Measurements from ENCODE around the gene ZNF469.

ZNF469 gene

GRCh38 chr16:88382491-88383400 is at the start of gene ZNF469:
Gene ZNF469 (plus strand): TSS chr16:88382959. CDS start chr16:88427471, 44,512 bp downstream.
- no peaks in the 10 kb centered on the region for H3K9me3 ChIP-seq (ENCODE audit: insufficient read depth, low read depth, low read length)
- H3K36me3 ChIP-seq (ENCODE audit: insufficient read depth, low read depth, low read length): no peaks in the 10 kb centered on the region
- peaks cover 14% of the 10 kb centered on the region; the same call in 1 of the 2 replicates for H3K4me1 ChIP-seq (ENCODE audit: insufficient read depth, low read length)
- H3K27me3 ChIP-seq (ENCODE audit: insufficient read depth, low read length): peaks cover 55% of the 10 kb centered on the region
- no peak within 1 kb of the TSS for H3K27ac ChIP-seq (ENCODE audit: low read length)
- H3K4me3 ChIP-seq (ENCODE audit: low read length): peak within 1 kb of the TSS; percentile 54; the same call in 1 of the 2 replicates
- no peak within 1 kb of the TSS for H3K9ac ChIP-seq (ENCODE audit: low read depth, low read length)

- Histone ChIP-seq H3K4me1 (ENCODE audit: insufficient read depth, low read length) (no peaks in the 10 kb centered on the region), H3K36me3 (ENCODE audit: insufficient read depth, low read depth, low read length) (no peaks in the 10 kb centered on the region), H3K27ac (ENCODE audit: low read length) (no peak overlapping the region), H3K9ac (ENCODE audit: low read depth, low read length) (no peak overlapping the region), H3K27me3 (ENCODE audit: insufficient read depth, low read length) (no peaks in the 10 kb centered on the region), H3K4me3 (ENCODE audit: low read length) (no peak overlapping the region), H3K9me3 (ENCODE audit: insufficient read depth, low read depth, low read length) (0 out of 2 replicates have a peak, but pooled peaks cover 5% of the 10 kb centered on the region)
These were observed 48.6 kb upstream of the ZNF469 start for GRCh38 chr16:88333848-88334777.

DNA sequence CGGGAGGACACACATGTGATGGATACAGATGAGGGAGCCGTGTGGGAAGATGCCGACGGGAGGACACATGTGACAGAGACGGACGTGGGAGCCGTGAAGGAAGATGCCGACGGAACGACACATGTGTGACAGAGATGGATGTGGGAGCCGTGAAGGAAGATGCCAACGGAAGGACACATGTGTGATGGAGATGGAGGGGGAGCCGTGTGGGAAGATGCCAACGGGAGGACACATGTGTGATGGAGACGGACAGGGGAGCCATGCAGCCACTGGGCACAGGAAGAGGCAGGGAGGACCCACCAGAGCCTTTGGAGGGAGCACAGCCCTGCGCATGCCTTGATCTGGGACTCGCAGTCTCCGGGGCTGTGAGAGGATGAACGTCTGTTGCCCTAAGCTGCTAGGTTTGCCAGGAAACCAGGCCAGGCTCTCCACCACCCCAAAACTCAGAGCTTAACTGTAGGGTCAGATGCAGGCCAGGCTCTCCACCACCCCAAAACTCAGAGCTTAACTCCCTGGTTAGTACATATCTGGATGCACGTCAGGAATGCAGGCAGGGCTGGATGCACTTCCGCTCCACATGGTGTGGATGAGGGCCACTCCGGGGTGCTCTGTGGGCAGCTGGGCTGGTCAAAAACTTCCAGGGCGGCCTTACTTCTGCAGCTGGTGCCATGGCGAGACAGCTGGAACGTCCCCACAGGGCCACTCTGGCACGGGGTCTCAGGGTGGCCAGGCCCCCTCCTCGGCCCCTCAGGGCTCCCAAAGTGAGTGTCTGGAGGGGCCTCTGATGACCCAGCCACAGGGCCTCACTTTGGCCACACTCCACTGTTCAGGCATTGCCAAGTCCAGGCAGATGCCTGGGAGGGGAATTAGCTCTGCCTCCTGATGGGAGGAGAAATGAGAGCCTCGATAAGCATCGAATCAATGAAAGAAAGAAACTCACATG is 47.7 kb upstream of the ZNF469 start:
- Histone ChIP-seq H3K27me3 (ENCODE audit: insufficient read depth, low read length) (no peaks in the 10 kb centered on the region), H3K4me3 (ENCODE audit: low read length) (no peak overlapping the region), H3K4me1 (ENCODE audit: insufficient read depth, low read length) (no peaks in the 10 kb centered on the region), H3K27ac (ENCODE audit: low read length) (no peak overlapping the region), H3K36me3 (ENCODE audit: insufficient read depth, low read depth, low read length) (no peaks in the 10 kb centered on the region), H3K9me3 (ENCODE audit: insufficient read depth, low read depth, low read length) (0 out of 2 replicates have a peak, but pooled peaks cover 5% of the 10 kb centered on the region), H3K9ac (ENCODE audit: low read depth, low read length) (no peak overlapping the region)

- H3K27me3 ChIP-seq (ENCODE audit: insufficient read depth, low read length): no peaks in the 10 kb centered on the region
- no peak overlapping the region for H3K4me3 ChIP-seq (ENCODE audit: low read length)
- H3K27ac ChIP-seq (ENCODE audit: low read length): no peak overlapping the region
These were observed 45.7 kb upstream of the ZNF469 start for GRCh38 chr16:88337021-88337420.

DNA sequence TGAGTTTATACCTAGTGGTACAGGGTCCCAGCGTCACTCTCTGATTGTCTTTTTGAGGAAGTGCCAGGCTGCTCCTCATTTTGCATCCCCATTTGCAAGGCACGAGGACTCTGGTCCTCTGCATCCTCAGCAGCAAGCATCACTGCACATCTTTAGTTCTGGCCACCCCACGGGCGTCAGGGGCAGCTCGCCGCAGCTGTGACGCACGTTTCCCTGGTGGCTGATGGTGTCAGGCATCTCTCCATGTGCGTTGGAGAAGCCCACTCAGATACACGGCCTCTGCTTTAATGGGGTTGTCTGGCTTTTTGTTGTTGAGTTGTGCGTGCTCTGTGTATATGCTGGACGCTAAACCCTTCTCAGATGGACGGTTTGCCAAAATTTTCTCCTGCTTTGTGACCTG is 45.2 kb upstream of the ZNF469 start:
- H3K4me3 ChIP-seq (ENCODE audit: low read length): no peak overlapping the region
- no peak overlapping the region for H3K9ac ChIP-seq (ENCODE audit: low read depth, low read length)

More at GRCh38 chr16:88337021-88337420, 45.7 kb upstream of the ZNF469 start:
- no peak overlapping the region for H3K9ac ChIP-seq (ENCODE audit: low read depth, low read length)
- no peaks in the 10 kb centered on the region for H3K4me1 ChIP-seq (ENCODE audit: insufficient read depth, low read length)
- 0 out of 2 replicates have a peak, but pooled peaks cover 5% of the 10 kb centered on the region for H3K9me3 ChIP-seq (ENCODE audit: insufficient read depth, low read depth, low read length)
- H3K36me3 ChIP-seq (ENCODE audit: insufficient read depth, low read depth, low read length): no peaks in the 10 kb centered on the region

GRCh38 chr16:88338111-88338510 is 44.6 kb upstream of the ZNF469 start:
- Histone ChIP-seq H3K4me3 (ENCODE audit: low read length) (no peak overlapping the region), H3K9ac (ENCODE audit: low read depth, low read length) (no peak overlapping the region), H3K27me3 (ENCODE audit: insufficient read depth, low read length) (no peaks in the 10 kb centered on the region), H3K9me3 (ENCODE audit: insufficient read depth, low read depth, low read length) (0 out of 2 replicates have a peak, but pooled peaks cover 5% of the 10 kb centered on the region), H3K36me3 (ENCODE audit: insufficient read depth, low read depth, low read length) (no peaks in the 10 kb centered on the region), H3K4me1 (ENCODE audit: insufficient read depth, low read length) (no peaks in the 10 kb centered on the region), H3K27ac (ENCODE audit: low read length) (no peak overlapping the region)

More for the DNA sequence above, 45.2 kb upstream of the ZNF469 start:
- 0 out of 2 replicates have a peak, but pooled peaks cover 5% of the 10 kb centered on the region for H3K9me3 ChIP-seq (ENCODE audit: insufficient read depth, low read depth, low read length)
- no peak overlapping the region for H3K27ac ChIP-seq (ENCODE audit: low read length)
- H3K27me3 ChIP-seq (ENCODE audit: insufficient read depth, low read length): no peaks in the 10 kb centered on the region
- no peaks in the 10 kb centered on the region for H3K36me3 ChIP-seq (ENCODE audit: insufficient read depth, low read depth, low read length)
- H3K4me1 ChIP-seq (ENCODE audit: insufficient read depth, low read length): no peaks in the 10 kb centered on the region

DNA sequence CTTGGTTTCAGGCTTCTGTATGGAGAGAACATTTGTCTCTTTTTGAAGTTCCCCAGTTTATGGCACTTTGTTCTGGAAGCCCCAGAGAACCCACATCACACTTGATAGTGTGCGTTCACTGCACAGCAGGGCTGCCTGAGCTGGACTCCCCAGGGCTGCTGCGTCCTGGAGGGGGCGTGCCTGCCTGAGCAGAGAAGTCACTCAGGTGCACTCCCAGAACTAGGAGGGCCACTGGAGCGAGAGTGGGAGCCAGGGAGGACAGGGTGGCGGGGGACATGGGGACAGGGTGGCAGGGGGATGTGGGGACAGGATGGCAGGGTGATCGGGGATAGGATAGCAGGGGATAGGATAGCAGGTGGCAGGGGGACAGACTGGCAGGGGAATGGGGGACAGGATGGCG is 43.9 kb upstream of the ZNF469 start:
- no peak overlapping the region for H3K4me3 ChIP-seq (ENCODE audit: low read length)
- no peaks in the 10 kb centered on the region for H3K4me1 ChIP-seq (ENCODE audit: insufficient read depth, low read length)
- no peaks in the 10 kb centered on the region for H3K36me3 ChIP-seq (ENCODE audit: insufficient read depth, low read depth, low read length)
- no peak overlapping the region for H3K9ac ChIP-seq (ENCODE audit: low read depth, low read length)
- no peaks in the 10 kb centered on the region for H3K27me3 ChIP-seq (ENCODE audit: insufficient read depth, low read length)
- H3K27ac ChIP-seq (ENCODE audit: low read length): no peak overlapping the region
- H3K9me3 ChIP-seq (ENCODE audit: insufficient read depth, low read depth, low read length): 0 out of 2 replicates have a peak, but pooled peaks cover 5% of the 10 kb centered on the region

- Histone ChIP-seq H3K9ac (ENCODE audit: low read depth, low read length) (no peak overlapping the region), H3K27me3 (ENCODE audit: insufficient read depth, low read length) (no peaks in the 10 kb centered on the region), H3K4me1 (ENCODE audit: insufficient read depth, low read length) (no peaks in the 10 kb centered on the region), H3K27ac (ENCODE audit: low read length) (no peak overlapping the region), H3K9me3 (ENCODE audit: insufficient read depth, low read depth, low read length) (0 out of 2 replicates have a peak, but pooled peaks cover 5% of the 10 kb centered on the region), H3K4me3 (ENCODE audit: low read length) (no peak overlapping the region), H3K36me3 (ENCODE audit: insufficient read depth, low read depth, low read length) (no peaks in the 10 kb centered on the region)
These were observed 42.6 kb upstream of the ZNF469 start for GRCh38 chr16:88339930-88340754.

DNA sequence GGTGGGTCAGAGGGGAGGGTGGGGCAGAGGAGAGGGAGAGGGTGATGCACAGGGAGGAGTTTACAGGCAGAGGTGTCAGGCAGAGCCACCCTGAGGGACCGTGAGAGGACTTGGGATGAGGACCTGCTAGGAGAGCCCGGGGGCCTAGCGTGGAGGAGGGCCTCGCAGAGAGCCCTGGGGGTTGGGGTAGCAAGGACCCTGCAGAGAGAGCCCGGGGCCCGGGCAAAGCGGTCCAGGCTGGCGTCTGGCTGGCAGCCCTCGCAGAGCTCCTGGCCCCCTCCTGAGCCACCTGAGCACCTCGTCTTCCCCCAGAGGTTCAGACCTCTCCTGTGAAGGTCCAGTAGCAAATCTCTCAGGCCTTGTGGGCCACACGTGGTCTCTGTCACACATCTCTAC is 42.0 kb upstream of the ZNF469 start:
- 0 out of 2 replicates have a peak, but pooled peaks cover 5% of the 10 kb centered on the region for H3K9me3 ChIP-seq (ENCODE audit: insufficient read depth, low read depth, low read length)
- H3K4me1 ChIP-seq (ENCODE audit: insufficient read depth, low read length): no peaks in the 10 kb centered on the region
- no peaks in the 10 kb centered on the region for H3K36me3 ChIP-seq (ENCODE audit: insufficient read depth, low read depth, low read length)
- no peak overlapping the region for H3K4me3 ChIP-seq (ENCODE audit: low read length)
- H3K27me3 ChIP-seq (ENCODE audit: insufficient read depth, low read length): no peaks in the 10 kb centered on the region
- no peak overlapping the region for H3K9ac ChIP-seq (ENCODE audit: low read depth, low read length)
- no peak overlapping the region for H3K27ac ChIP-seq (ENCODE audit: low read length)

GRCh38 chr16:88341551-88342290 is 41.0 kb upstream of the ZNF469 start:
- no peaks in the 10 kb centered on the region for H3K9me3 ChIP-seq (ENCODE audit: insufficient read depth, low read depth, low read length)
- no peaks in the 10 kb centered on the region for H3K27me3 ChIP-seq (ENCODE audit: insufficient read depth, low read length)
- no peak overlapping the region for H3K27ac ChIP-seq (ENCODE audit: low read length)

More at GRCh38 chr16:88341551-88342290, 41.0 kb upstream of the ZNF469 start:
- no peak overlapping the region for H3K4me3 ChIP-seq (ENCODE audit: low read length)
- no peaks in the 10 kb centered on the region for H3K36me3 ChIP-seq (ENCODE audit: insufficient read depth, low read depth, low read length)
- no peak overlapping the region for H3K9ac ChIP-seq (ENCODE audit: low read depth, low read length)
- H3K4me1 ChIP-seq (ENCODE audit: insufficient read depth, low read length): no peaks in the 10 kb centered on the region
